GM23248 (cell line): ENCODE data around the gene CMTM7.

Experiments
- EZH2 ChIP-seq: fragments of 200-600 bp; sonication (generic); IDR thresholded peaks from 2 replicates; pipeline ENCODE4 v1.6.1; 2018; ENCODE audit warnings: antibody characterized with exemption, mild to moderate bottlenecking; ENCODE audit not compliant: insufficient read depth, poor library complexity, severe bottlenecking
- EZH2phosphoT487 ChIP-seq: fragments of 200-600 bp; sonication (generic); IDR thresholded peaks from 2 replicates; pipeline ENCODE4 v1.6.1; 2018; ENCODE audit warnings: antibody characterized with exemption, moderate library complexity, mild to moderate bottlenecking, low read depth; ENCODE audit not compliant: insufficient read depth

GRCh38 chr3:32414522-32415202, 23.0 kb downstream of the CMTM7 start:
- TF ChIP-seq EZH2phosphoT487: no peak
- TF ChIP-seq EZH2: no peak
